T-helper 2 cell treated with Interferon-gamma antibody and Interleukin-4, amounts not matched to agents 100 ng/mL and 5 ng/mL, for 36 hours (primary cell): ENCODE data around the gene IAPP. TPM values are rescaled to one million over a fixed set of nuclear protein-coding genes. Genes with fewer than 3 reads are reported as not detected.
"Not testable (repeated sequence)": the region's sequence is repeated elsewhere in the genome, so short reads cannot be mapped to it uniquely, and the experiment has no call there.

Source experiments
- intact Hi-C: fragments of 100-400 bp; cut with micrococcal nuclease; formaldehyde crosslinking; loops from one replicate; pipeline ENCODE4 v1.15.1; 2023
- total RNA-seq: library from RNA; stranded (reverse); gene quantifications from 2 replicates; pipeline ENCODE4 v1.2.3, GENCODE V29; 2022

The IAPP gene
- total RNA-seq, 1 donor from 2014 or later, result not detected

DNA sequence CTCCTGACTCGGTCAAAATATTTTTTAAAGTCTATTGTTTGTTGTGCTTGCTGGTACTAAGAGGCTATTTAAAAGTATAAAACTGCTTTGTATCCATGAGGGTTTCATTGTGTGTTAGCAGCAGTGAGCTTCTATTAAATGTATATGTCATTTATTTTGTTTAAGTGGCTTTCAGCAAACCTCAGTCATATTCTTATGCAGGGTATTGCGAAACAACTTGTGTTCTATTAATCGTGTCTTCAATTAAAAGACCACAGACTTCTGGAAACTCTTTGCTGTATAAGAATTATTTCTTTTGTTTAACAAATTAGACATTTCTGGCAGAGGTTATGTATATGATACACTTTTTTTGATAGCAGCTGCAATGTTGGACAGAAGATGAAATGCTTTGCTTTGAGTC, 6.5 kb downstream of the IAPP start:
- intact Hi-C loops, result no loop called here

DNA sequence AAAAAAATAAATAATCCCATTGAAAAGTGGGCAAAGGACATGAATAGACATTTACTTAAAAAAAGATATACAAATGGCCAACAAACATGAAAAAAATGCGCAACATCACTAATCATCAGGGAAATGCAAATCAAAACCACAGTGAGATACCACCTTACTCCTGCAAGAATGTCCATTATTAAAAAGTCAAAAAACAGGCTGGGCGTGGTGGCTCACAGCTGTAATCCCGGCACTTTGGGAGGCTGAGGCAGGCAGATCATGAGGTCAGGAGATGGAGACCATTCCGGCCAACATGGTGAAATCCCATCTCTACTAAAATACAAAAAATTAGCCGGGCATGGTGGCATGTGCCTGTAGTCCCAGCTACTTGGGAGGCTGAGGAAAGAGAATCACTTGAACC, 8.6 kb downstream of the IAPP start:
- intact Hi-C loops, result not testable (repeated sequence)

DNA sequence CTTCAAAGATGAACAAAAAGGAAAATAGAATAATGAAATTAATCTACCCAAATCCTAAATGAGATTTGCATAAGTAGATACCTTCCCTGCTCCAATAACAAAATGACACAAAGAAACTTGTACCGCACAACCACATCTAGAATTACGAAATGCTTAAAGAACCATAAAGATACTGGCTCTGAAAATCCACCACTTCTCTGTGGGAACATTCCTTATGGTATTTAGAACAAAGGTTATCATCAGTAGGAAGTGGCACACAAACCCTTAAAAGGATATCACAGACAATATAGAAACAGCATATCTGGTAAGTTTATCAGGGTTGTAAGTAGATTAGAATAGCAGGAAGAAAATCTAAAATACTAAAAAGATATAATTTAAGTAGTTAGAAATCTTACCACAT, 11.6 kb downstream of the IAPP start:
- intact Hi-C loops, result no loop called here

DNA sequence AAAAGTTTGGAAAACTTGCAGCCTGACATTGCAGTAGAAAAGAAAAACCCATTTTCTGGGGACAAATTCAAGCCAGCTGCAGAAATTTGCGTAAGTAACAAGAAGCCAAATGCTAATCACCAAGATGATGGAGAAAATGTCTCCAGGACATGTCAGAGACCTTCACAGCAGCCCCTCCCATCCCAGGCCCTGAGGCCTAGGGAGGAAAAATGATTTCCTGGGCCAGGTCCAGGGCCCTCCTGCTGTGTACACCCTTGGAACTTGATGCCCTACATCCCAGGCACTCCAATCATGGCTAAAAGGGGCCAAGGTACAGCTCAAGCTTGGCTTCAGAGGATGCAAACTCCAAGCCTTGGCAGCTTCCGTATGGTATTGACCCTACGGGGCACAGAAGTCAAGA, 14.5 kb downstream of the IAPP start:
- intact Hi-C loops, result no loop called here

DNA sequence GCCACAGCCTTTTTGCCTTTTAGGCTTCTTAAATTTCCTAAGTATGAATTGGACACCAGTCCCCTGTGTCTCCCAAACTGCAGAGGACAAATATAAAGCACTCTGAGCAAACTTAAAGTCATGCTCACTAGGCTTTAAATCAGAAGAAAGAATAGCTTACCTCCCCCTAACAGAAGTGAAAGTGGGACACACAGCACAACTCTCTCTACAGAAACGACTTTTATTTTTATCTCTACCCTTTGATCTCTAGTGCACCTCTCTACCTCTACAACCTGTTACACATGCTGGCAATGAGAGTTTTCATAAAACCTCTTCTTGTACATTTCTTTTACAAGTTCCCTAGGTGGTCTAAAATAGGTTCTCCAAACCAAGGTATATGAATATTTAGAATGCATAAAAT, 19.7 kb downstream of the IAPP start:
- intact Hi-C loops, result no loop called here

DNA sequence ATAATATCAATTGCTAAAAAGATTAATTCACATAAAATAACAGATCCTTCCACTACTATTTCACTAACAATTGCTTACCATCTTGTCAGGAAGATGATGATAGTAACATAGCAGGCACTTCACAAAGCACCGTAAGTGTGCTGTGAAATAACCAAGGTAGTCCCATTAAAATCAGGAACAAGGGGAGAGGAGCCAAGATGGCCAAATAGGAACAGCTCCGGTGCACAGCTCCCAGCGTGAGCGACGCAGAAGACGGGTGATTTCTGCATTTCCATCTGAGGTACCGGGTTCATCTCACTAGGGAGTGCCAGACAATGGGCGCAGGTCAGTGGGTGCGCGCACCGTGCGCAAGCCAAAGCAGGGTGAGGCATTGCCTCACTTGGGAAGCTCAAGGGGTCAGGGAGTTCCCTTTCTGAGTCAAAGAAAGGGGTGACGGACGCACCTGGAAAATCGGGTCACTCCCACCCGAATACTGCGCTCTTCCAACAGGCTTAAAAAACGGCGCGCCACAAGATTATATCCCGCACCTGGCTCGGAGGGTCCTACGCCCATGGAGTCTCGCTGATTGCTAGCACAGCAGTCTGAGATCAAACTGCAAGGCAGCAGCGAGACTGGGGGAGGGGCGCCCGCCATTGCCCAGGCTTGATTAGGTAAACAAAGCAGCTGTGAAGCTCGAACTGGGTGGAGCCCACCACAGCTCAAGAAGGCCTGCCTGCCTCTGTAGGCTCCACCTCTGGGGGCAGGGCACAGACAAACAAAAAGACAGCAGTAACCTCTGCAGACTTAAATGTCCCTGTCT, 22.3 kb downstream of the IAPP start:
- intact Hi-C loops, result not testable (repeated sequence)

DNA sequence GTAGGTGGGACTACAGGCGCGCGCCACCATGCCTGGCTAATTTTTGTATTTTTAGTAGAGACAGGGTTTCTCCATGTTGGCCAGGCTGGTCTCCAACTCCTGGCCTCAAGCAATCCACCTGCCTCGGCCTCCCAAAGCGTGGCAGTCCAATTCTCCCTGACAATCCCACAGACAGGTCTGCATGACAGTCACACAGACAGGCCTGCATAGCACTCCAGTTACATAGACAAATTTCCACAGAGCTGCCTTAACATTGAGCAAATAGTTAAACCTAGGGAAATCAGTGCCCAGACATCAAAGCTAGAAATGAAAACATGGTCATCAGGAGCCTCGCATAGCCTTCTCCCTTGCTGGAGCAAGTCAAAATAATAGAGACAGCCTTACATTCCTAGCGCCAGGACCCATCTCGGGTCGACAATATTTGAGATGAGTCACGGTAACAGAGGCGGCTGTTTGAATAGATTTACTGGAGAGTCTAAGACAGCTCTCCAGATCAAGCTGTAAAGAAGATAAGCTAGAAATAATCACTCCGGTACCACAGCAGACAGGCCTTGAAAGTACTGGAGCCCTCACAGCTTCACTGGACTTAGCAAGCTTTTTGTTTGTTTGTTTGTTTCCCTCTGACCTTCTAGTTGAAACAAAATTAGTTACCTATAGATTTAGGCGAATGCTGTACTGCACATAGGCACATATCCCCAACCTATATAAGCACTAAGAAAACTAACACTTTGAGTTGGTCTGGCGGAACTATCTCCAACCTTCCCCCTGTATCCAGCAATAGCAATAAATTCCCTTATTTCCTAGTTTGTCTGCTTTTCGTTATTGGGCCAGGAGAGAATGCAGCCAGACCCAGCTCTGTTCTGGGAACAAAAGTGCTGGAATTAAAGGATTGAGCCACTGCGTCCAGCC, 40.9 kb downstream of the IAPP start:
- intact Hi-C loops, result no loop called here

DNA sequence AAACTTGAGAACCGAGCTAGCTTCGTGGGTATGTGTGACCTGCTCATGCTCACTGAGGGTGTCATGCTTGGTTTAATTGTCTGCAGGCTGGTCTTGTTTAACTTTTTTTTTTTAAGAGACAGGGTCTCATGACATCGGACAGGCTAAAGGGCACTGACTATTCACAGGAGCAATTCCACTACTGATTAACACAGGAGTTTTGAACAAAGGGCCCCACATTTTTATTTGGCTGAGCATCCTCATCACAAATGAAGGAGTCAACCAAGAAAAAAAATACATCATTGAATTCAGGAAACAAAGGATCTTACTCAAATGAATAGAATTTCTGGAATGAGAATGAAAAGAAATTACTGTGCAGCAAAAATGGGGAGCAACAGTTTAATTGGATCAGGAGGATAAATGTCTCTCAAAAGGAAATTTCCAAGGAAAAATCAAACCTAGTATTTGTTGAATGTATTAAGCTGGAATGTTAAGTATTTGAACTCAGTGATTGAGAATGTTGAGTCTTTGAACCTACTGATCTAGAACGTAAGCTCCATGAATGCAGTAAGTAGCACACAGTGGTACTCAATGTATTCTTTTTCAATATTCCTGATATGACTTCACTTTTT, 43.9 kb downstream of the IAPP start:
- intact Hi-C loops, result no loop called here

DNA sequence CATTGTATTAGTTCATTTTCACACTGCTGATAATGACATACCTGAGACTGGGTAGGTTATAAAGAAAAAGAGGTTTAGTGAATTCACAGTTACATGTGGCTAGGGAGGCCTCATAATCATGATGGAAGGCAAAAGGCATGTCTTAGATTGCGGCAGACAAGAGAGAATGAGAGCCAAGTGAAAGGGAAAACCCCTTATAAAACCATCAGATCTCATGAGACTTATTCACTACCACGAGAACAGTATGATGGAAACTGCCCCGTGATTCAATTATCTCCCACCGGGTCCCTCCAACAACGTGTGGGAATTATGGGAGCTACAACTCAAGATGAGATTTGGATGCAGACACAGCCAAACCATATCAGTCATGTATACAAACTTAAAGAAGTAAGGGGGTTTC, 45.7 kb downstream of the IAPP start:
- intact Hi-C loops, result not testable (repeated sequence)

DNA sequence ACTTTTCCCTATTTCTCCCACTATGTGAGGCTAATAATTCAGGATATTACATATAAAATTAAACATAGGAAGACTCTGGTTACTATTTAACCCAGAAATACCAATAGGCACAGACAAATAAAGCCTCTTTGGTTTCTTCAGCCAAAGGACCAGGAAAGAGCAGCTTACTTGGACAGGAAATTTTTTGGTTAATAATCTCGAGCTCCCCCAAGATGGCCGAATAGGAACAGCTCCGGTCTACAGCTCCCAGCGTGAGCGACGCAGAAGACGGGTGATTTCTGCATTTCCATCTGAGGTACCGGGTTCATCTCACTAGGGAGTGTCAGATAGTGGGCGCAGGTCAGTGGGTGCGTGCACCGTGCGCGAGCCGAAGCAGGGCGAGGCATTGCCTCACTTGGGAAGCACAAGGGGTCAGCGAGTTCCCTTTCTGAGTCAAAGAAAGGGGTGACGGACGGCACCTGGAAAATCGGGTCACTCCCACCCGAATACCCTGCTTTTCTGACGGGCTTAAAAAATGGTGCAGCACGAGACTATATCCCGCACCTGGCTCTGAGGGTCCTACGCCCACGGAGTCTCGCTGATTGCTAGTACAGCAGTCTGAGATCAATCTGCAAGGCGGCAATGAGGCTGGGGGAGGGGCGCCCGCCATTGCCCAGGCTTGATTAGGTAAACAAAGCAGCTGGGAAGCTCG, 46.5 kb downstream of the IAPP start:
- intact Hi-C loops, result not testable (repeated sequence)

DNA sequence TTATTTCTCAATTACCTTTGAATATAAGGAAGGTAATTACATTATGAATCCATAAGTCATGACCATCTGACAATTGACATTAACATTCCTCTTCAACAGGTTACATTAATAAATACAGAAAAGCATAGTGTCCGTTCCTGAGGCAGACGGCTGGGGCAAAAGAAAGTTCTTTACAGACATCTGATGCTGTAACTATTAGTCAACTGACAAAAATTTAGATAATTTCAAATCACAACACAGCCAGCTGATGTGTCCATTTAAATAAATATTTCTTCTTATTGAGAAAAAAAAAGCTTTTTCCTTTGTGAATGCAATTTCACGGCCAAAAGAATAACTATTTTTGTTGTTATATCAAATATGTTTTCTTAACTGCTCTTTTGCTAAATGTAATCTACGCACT, 55.5 kb downstream of the IAPP start:
- intact Hi-C loops, result no loop called here

Other genes starting within 250 kb of the IAPP start
- not detected in 2 replicates for gene SLCO1B1, start 241.7 kb upstream of the IAPP start, total RNA-seq
- gene SLCO1A2, start 38.0 kb upstream of the IAPP start, total RNA-seq, result 0.02 TPM in 1 of 2 replicates, not detected in the other
- 32.3 and 34.4 TPM in 2 replicates for gene PYROXD1, start 64.8 kb downstream of the IAPP start, total RNA-seq
- 84.8 and 87.8 TPM in 2 replicates for gene RECQL, start 128.7 kb downstream of the IAPP start, total RNA-seq
- gene GOLT1B, start 128.9 kb downstream of the IAPP start, total RNA-seq, result 41.4 and 44.5 TPM in 2 replicates
- gene SPX, start 153.4 kb downstream of the IAPP start, total RNA-seq, result 0.52 and 1.1 TPM in 2 replicates
- gene GYS2, start 231.9 kb downstream of the IAPP start, total RNA-seq, result 0.11 and 0.23 TPM in 2 replicates